Measurements from ENCODE around the gene MVB12B. TPM values are rescaled to one million over a fixed set of nuclear protein-coding genes. Genes with fewer than 3 reads are reported as not detected.
A peak's percentile ranks its signal among the peaks of the same experiment; 100 is the strongest.

Gene MVB12B
- total RNA-seq, 1 experiment from 2014 or later = 5.8 TPM

- TF ChIP-seq, protein P1, sequence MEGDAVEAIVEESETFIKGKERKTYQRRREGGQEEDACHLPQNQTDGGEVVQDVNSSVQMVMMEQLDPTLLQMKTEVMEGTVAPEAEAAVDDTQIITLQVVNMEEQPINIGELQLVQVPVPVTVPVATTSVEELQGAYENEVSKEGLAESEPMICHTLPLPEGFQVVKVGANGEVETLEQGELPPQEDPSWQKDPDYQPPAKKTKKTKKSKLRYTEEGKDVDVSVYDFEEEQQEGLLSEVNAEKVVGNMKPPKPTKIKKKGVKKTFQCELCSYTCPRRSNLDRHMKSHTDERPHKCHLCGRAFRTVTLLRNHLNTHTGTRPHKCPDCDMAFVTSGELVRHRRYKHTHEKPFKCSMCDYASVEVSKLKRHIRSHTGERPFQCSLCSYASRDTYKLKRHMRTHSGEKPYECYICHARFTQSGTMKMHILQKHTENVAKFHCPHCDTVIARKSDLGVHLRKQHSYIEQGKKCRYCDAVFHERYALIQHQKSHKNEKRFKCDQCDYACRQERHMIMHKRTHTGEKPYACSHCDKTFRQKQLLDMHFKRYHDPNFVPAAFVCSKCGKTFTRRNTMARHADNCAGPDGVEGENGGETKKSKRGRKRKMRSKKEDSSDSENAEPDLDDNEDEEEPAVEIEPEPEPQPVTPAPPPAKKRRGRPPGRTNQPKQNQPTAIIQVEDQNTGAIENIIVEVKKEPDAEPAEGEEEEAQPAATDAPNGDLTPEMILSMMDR (conservative IDR thresholded peaks at IDR 0.05) = no peak
- DNase-seq = peak; percentile 17
- Histone ChIP-seq H3K27me3 (ENCODE audit: insufficient read depth, low read length) (no peaks in the 10 kb centered on the region), H3K14ac (ENCODE audit: insufficient read depth, low read length) (peak overlapping the region; percentile 16; the same call in 1 of the 2 replicates), H3K4me2 (ENCODE audit: insufficient read depth, insufficient read length, low read length) (no peak overlapping the region), H2AK5ac (ENCODE audit: insufficient read length, low read length) (no peak overlapping the region), H3K18ac (ENCODE audit: insufficient read length, low read depth, low read length) (no peak overlapping the region), H3K56ac (ENCODE audit: insufficient read length, low read depth, low read length) (no peak overlapping the region), H3T11ph (ENCODE audit: low read length) (no peak overlapping the region), H3K9ac (ENCODE audit: extremely low read depth, insufficient read length, low read length) (no peak overlapping the region), H4K20me1 (ENCODE audit: control insufficient read depth, insufficient read depth, insufficient read length) (no peaks in the 10 kb centered on the region), H3K23ac (ENCODE audit: insufficient read length, low read depth, low read length) (no peak overlapping the region), H2AFZ (ENCODE audit: low read length) (no peak overlapping the region), H3K9me3 (ENCODE audit: control insufficient read depth, low read depth, low read length) (no peaks in the 10 kb centered on the region), H2BK20ac (ENCODE audit: low read depth, low read length, poor library complexity, severe bottlenecking) (no peak overlapping the region), H3K79me1 (ENCODE audit: insufficient read depth, low read depth, low read length, poor library complexity, severe bottlenecking) (no peaks in the 10 kb centered on the region), H4K91ac (ENCODE audit: insufficient read length, low read depth, low read length) (no peak overlapping the region), H2BK12ac (ENCODE audit: insufficient read length, low read depth, low read length) (no peak overlapping the region), H2BK15ac (ENCODE audit: low read depth, low read length) (no peak overlapping the region), H3K4ac (ENCODE audit: low read depth, low read length) (no peak overlapping the region), H2BK5ac (ENCODE audit: insufficient read length, low read length) (no peak overlapping the region), H3K27ac (ENCODE audit: insufficient read length, low read depth, low read length) (no peak overlapping the region), H4K5ac (ENCODE audit: insufficient read length, low read depth, low read length) (peak overlapping the region; percentile 39), H2BK120ac (ENCODE audit: low read depth, low read length, poor library complexity, severe bottlenecking) (no peak overlapping the region), H3K79me2 (ENCODE audit: insufficient read depth, low read length) (no peaks in the 10 kb centered on the region), H4K8ac (replicated peaks; ENCODE audit: insufficient read length, low read depth, low read length) (no peak overlapping the region), H3K23me2 (ENCODE audit: insufficient read length, low read depth, low read length, poor library complexity, severe bottlenecking) (no peaks in the 10 kb centered on the region), H3K4me1 (ENCODE audit: insufficient read depth, low read length) (no peaks in the 10 kb centered on the region; the same call in 1 of the 2 replicates)
- Mint-ChIP-seq H3K27me3 (ENCODE audit: low read depth) (no peaks in the 10 kb centered on the region), H3K4me3 (no peak overlapping the region), H3K9me3 (no peaks in the 10 kb centered on the region), H3K27ac (no peak overlapping the region), H3K36me3 (ENCODE audit: insufficient read depth in 1 of 3, low read depth in 3 of 3) (no peaks in the 10 kb centered on the region), H3K4me1 (peaks cover 26 to 39% of the 10 kb centered on the region in 2 experiments)
- no CpG with 5 or more reads among the region's 14 CpGs for WGBS (ENCODE audit: extremely low coverage, insufficient read length, low lambda C conversion rate)
Observed at GRCh38 chr9:126453156-126453963, 126.7 kb downstream of the MVB12B start.
